Fibroblast of skin of right biceps (primary cell): Measurements from ENCODE around the gene ZNF235.
"Not testable (repeated sequence)": the region's sequence is repeated elsewhere in the genome, so short reads cannot be mapped to it uniquely, and the experiment has no call there.

Source experiments
- DNase-seq: peaks from one replicate; pipeline ENCODE4 v3.0.0-alpha.2; 2013

Gene ZNF235

DNA sequence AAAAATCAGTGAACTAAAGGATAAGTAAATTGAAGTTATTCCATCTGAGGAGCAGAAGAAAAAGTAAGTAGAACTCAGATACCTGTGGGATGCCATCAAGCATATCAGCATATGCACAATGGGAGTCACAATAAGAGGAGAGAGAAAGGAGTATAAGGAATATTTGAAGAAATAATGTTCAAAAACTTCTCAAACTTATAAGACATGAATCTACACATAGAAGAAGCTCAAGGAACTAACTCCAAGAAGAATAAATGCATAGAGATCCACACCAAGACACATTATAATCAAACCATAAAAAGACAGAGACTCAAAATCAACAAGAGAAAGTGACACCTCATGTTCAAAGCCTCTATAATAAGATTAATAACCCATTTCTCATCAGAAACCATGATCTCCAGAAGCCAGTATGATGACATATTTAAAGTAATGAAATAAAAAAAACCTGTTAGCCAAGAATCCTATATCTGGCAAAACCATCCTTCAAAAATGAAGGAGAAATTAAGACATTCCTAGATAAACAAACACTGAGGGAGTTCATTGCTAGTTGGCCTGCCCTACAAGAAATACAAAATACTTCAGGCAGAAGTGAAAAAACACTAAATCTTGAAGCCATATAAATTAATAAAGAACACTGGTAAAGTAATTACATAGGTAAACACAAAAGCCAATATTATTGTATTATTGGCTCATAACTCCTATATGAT, 49.0 kb downstream of the ZNF235 start:
- DNase-seq = no peak

DNA sequence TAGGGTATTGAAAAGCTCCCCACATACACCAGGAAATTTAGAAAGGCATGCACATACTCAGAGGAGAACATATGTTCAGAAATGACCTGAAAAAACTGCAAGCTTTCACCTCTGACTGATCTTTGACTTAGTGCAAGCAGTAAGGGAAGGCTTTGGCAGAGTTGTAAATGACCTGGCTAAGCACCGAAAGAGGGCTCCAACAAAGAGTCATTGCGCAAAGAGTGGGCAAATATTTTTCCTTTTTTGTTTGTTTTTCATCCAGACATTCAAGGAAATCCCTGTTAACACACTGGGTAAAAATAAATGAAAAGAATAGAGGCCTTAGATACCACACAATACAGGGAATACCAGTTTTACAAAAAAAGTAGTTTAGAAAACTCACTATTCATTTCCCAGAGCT, 50.3 kb downstream of the ZNF235 start:
- no peak for DNase-seq

DNA sequence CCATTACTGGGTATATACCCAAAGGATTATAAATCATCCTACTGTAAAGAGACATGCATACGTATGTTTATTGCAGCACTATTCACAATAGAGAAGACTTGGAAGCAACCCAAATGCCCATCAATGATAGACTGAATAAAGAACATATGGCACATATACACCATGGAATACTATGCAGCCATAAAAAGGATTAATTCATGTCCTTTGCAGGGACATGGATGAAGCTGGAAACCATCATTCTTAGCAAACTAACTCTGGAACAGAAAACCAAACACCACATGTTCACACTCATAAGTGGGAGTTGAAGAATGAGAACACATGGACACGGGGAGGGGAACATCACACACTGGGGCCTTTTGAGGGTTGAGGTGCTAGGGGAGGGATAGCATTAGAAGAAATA, 51.4 kb downstream of the ZNF235 start:
- DNase-seq = not testable (repeated sequence)

DNA sequence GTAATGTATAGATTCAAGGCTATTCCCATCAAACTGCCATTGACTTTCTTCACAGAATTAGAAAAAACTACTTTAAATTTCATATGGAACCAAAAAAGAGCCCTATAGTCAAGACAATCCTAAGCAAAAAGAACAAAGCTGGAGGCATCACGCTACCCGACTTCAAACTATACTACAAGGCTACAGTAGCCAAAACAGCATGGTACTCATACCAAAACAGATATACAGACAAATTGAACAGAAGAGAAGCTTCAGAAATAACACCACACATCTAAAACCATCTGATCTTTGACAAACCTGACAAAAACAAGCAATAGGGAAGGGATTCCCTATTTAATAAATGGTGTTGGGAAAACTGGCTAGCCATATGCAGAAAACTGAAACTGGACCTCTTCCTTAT, 52.5 kb downstream of the ZNF235 start:
- DNase-seq = not testable (repeated sequence)

DNA sequence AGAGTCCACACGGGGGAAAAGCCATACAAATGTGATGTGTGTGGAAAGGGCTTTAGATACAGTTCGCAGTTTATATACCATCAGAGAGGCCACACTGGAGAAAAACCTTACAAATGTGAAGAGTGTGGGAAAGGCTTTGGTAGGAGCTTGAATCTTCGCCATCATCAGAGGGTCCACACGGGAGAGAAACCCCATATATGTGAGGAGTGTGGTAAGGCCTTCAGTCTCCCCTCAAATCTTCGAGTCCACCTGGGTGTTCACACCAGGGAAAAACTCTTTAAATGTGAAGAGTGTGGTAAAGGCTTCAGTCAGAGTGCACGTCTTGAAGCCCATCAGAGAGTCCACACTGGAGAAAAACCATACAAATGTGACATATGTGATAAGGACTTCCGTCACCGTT, 68.4 kb downstream of the ZNF235 start:
- no peak for DNase-seq
